HepG2 (cell line): Measurements from ENCODE around the gene NR2F1-AS1. TPM values are rescaled to one million over a fixed set of nuclear protein-coding genes. Genes with fewer than 3 reads are reported as not detected.

Experiments used
- ATAC-seq: fragments of 200-7000 bp; cut with Tn5 transposase; 3 replicates; pipeline ENCODE4 v1.9.1; 2020; ENCODE audit warnings: mild to moderate bottlenecking, moderate library complexity
- BruUV-seq: library from RNA; stranded (reverse); fragments of 400-500 nt; replicated peaks from 2 replicates; lab custom pipeline; 2021; lab: Mats Ljungman, UMichigan
- CTCF ChIA-PET: fragments of 300-600 bp; formaldehyde crosslinking; extraction: SDS; loops from one replicate; lab custom pipeline; 2021; ENCODE audit warnings: low total read pairs, inconsistent platforms, low intra/inter-chr PET ratio; lab: Yijun Ruan, JAX
- POLR2A ChIA-PET: fragments of 350-600 bp; sonication (Branson Sonifier 250); formaldehyde crosslinking; loops from one replicate; lab custom pipeline; 2020; ENCODE audit warnings: antibody characterized with exemption, inconsistent platforms; lab: Yijun Ruan, JAX
- DNase-seq: peaks from one replicate; pipeline ENCODE4 v3.0.0-alpha.2; 2015; ENCODE audit warnings: low spot score
- FAIRE-seq: peaks from 3 replicates; lab custom pipeline; 2011; peaks lifted over from hg19 to GRCh38; lab: Jason Lieb, UNC
- H2AFZ ChIP-seq: one replicate; pipeline ENCODE4 v1.6.1; 2011; ENCODE audit warnings: low read length, inconsistent platforms
- H3K27ac ChIP-seq: fragments of 300-600 bp; 3 replicates; pipeline ENCODE4 v1.8.0; 2011; ENCODE audit warnings: mixed run types, mild to moderate bottlenecking, mixed read lengths, low read length, inconsistent platforms; ENCODE audit not compliant: insufficient read depth; ENCODE audit errors: extremely low read length
- H3K27me3 ChIP-seq, 2 experiments: fragments of 200-600 bp in 1 of 2; 2 replicates in 1 of 2; 3 replicates in 1 of 2; pipeline versions ENCODE4 v1.6.0 to v1.8.0; 2011; ENCODE audit warnings: low read length in 2 of 2, mild to moderate bottlenecking in 2 of 2, moderate library complexity in 2 of 2, inconsistent platforms in 1 of 2; ENCODE audit not compliant: insufficient read depth in 2 of 2, control insufficient read depth in 1 of 2
- H3K36me3 ChIP-seq, 2 experiments: fragments of 200-600 bp in 1 of 2; replicated peaks in 1 of 2; 2 replicates in 1 of 2; 3 replicates in 1 of 2; pipeline versions ENCODE4 v1.5.1 to v1.8.0; 2011; ENCODE audit warnings: low read length in 2 of 2, inconsistent platforms in 1 of 2; ENCODE audit not compliant: insufficient read depth in 2 of 2, control insufficient read depth in 1 of 2
- H3K4me1 ChIP-seq: 2 replicates; pipeline ENCODE4 v1.5.1; 2012; ENCODE audit warnings: low read length, inconsistent platforms; ENCODE audit not compliant: insufficient read depth
- H3K4me2 ChIP-seq: 2 replicates; pipeline ENCODE4 v1.6.0; 2011; ENCODE audit warnings: low read depth, low read length, inconsistent platforms
- H3K4me3 ChIP-seq, 3 experiments: fragments of 200-600 bp in 1 of 3; sonication (generic), shearing (Covaris generic) in 1 of 3; replicated peaks in 1 of 3; 2 replicates each; pipeline ENCODE4 v1.5.1; 2011 to 2016; ENCODE audit warnings: low read length in 3 of 3, inconsistent platforms in 2 of 3, low read depth in 2 of 3, mild to moderate bottlenecking in 2 of 3, control low read depth in 1 of 3, mixed read lengths in 1 of 3; ENCODE audit not compliant: insufficient read depth in 1 of 3
- H3K79me2 ChIP-seq: one replicate; pipeline ENCODE4 v1.6.1; 2011; ENCODE audit warnings: low read length, inconsistent platforms; ENCODE audit not compliant: insufficient read depth
- H3K9ac ChIP-seq: 2 replicates; pipeline ENCODE4 v1.6.0; 2011; ENCODE audit warnings: mild to moderate bottlenecking, low read depth, low read length, inconsistent platforms; ENCODE audit not compliant: insufficient read depth
- H3K9me3 ChIP-seq: 2 replicates; pipeline ENCODE4 v1.5.1; 2012; ENCODE audit warnings: mild to moderate bottlenecking, low read length
- H4K20me1 ChIP-seq: 2 replicates; pipeline ENCODE4 v1.6.0; 2011; ENCODE audit warnings: inconsistent platforms, mild to moderate bottlenecking, low read length, moderate library complexity; ENCODE audit not compliant: insufficient read depth
- EEA1 ChIP-seq: sonication (generic); formaldehyde crosslinking; IDR thresholded peaks from 2 replicates; pipeline ENCODE4 v1.5.1; 2020; ENCODE audit warnings: mild to moderate bottlenecking, missing genetic modification reagents, borderline replicate concordance
- FOXC1 ChIP-seq: sonication (generic); formaldehyde crosslinking; IDR thresholded peaks from 2 replicates; pipeline ENCODE4 v1.8.0; 2022; ENCODE audit warnings: mild to moderate bottlenecking, missing genetic modification reagents, borderline replicate concordance
- GMEB2 ChIP-seq: IDR thresholded peaks from 2 replicates; pipeline ENCODE4 v1.6.1; 2016; ENCODE audit warnings: missing biosample characterization, missing genetic modification reagents, low read depth
- ISX ChIP-seq: sonication (generic); formaldehyde crosslinking; conservative IDR thresholded peaks from 2 replicates; pipeline ENCODE4 v1.5.0; 2020; ENCODE audit warnings: missing genetic modification reagents
- NR1H2 ChIP-seq: sonication (generic); formaldehyde crosslinking; IDR thresholded peaks from 2 replicates; pipeline ENCODE4 v1.8.1; 2022; ENCODE audit warnings: low read depth, missing genetic modification reagents, borderline replicate concordance
- REXO4 ChIP-seq: sonication (generic); formaldehyde crosslinking; IDR thresholded peaks from 2 replicates; pipeline ENCODE4 v1.8.0; 2022; ENCODE audit warnings: missing genetic modification reagents, mild to moderate bottlenecking, borderline replicate concordance
- RFXAP ChIP-seq: sonication (generic); formaldehyde crosslinking; IDR thresholded peaks from 2 replicates; pipeline ENCODE4 v1.4.0; 2020; ENCODE audit warnings: missing genetic modification reagents, borderline replicate concordance
- ZFP36L2 ChIP-seq: sonication (generic); formaldehyde crosslinking; IDR thresholded peaks from 2 replicates; pipeline ENCODE4 v1.4.0; 2020; ENCODE audit warnings: missing genetic modification reagents
- ZKSCAN1 ChIP-seq: fragments of 150-350 bp; IDR thresholded peaks from 2 replicates; pipeline ENCODE4 v1.6.1; 2014; ENCODE audit warnings: low read length
- ZMAT3 ChIP-seq: sonication (generic); formaldehyde crosslinking; conservative IDR thresholded peaks from 2 replicates; pipeline ENCODE4 v1.7.0; 2021; ENCODE audit warnings: missing genetic modification reagents
- ZNF101 ChIP-seq: sonication (generic); formaldehyde crosslinking; IDR thresholded peaks from 2 replicates; pipeline ENCODE4 v1.4.0; 2020; ENCODE audit warnings: mild to moderate bottlenecking, low read depth, missing genetic modification reagents, borderline replicate concordance
- ZNF292 ChIP-seq: sonication (generic); formaldehyde crosslinking; IDR thresholded peaks from 2 replicates; pipeline ENCODE4 v1.8.1; 2022; ENCODE audit warnings: mild to moderate bottlenecking, low read depth, missing genetic modification reagents, borderline replicate concordance
- ZNF383 ChIP-seq: sonication (generic); formaldehyde crosslinking; IDR thresholded peaks from 2 replicates; pipeline ENCODE4 v1.4.0; 2020; ENCODE audit warnings: missing genetic modification reagents, mild to moderate bottlenecking, borderline replicate concordance
- ZNF430 ChIP-seq: sonication (generic); formaldehyde crosslinking; IDR thresholded peaks from 2 replicates; pipeline ENCODE4 v1.9.0; 2021; ENCODE audit warnings: mild to moderate bottlenecking, missing genetic modification reagents
- ZNF607 ChIP-seq: sonication (generic); formaldehyde crosslinking; IDR thresholded peaks from 2 replicates; pipeline ENCODE4 v1.5.1; 2020; ENCODE audit warnings: missing genetic modification reagents, mild to moderate bottlenecking, borderline replicate concordance
- ZNF615 ChIP-seq: sonication (generic); formaldehyde crosslinking; IDR thresholded peaks from 2 replicates; pipeline ENCODE4 v1.5.0; 2020; ENCODE audit warnings: mild to moderate bottlenecking, missing genetic modification reagents, borderline replicate concordance
- ZNF660 ChIP-seq: sonication (generic); formaldehyde crosslinking; IDR thresholded peaks from 2 replicates; pipeline ENCODE4 v1.5.1; 2020; ENCODE audit warnings: mild to moderate bottlenecking, low read depth, missing genetic modification reagents, borderline replicate concordance
- ZNF83 ChIP-seq: sonication (generic); formaldehyde crosslinking; IDR thresholded peaks from 2 replicates; pipeline ENCODE4 v1.4.0; 2020; ENCODE audit warnings: missing genetic modification reagents, mild to moderate bottlenecking, borderline replicate concordance
- ZSCAN22 ChIP-seq: sonication (generic); formaldehyde crosslinking; IDR thresholded peaks from 2 replicates; pipeline ENCODE4 v1.4.0; 2020; ENCODE audit warnings: mild to moderate bottlenecking, missing genetic modification reagents
- ZSCAN29 ChIP-seq: sonication (generic); formaldehyde crosslinking; conservative IDR thresholded peaks from 2 replicates; pipeline ENCODE4 v1.4.0; 2020; ENCODE audit warnings: mild to moderate bottlenecking, missing genetic modification reagents
- WGBS: methylation state at CpG from one replicate; pipeline ENCODE4 v1.1.6; 2017; ENCODE audit warnings: low lambda C conversion rate; 5-methylcytosine and 5-hydroxymethylcytosine counted together
- in situ Hi-C: cut with HindIII; loops from 2 replicates; pipeline ENCODE4 v1.10.0; 2017; ENCODE audit warnings: low pct_unique_long_range_greater_than_20kb; ENCODE audit not compliant: extremely low pct_ligation_motif_present
- intact Hi-C: fragments of 100-400 bp; cut with micrococcal nuclease; formaldehyde crosslinking; loops from one replicate; pipeline ENCODE4 v1.10.0; 2022; ENCODE audit not compliant: unreplicated experiment
- polyA plus RNA-seq, 8 experiments: library from polyadenylated mRNA; depleted of rRNA in 3 of 8; stranded (reverse) in 7 of 8; unstranded in 1 of 8; fragments of >200 nt; fragmentation: Illumina TruSeq in 4 of 8; extraction: Trizol in 4 of 8; gene quantifications; 2 replicates each; pipeline versions ENCODE4 v1.2.1 to v1.2.3, GENCODE V29; 2011 to 2016; ENCODE audit warnings: low read depth in 4 of 8, missing spikeins in 1 of 8, mixed read lengths in 1 of 8; ENCODE audit not compliant: insufficient read depth in 1 of 8
- total RNA-seq, 5 experiments: library from RNA; depleted of rRNA; stranded (reverse); fragments of >200 nt; fragmentation: Illumina TruSeq; extraction: Trizol; gene quantifications; 2 replicates each; pipeline ENCODE4 v1.2.3, GENCODE V29; 2016; ENCODE audit warnings: low read depth in 1 of 5
- TF ChIP-seq, protein P1 (sequence below): sonication (generic); formaldehyde crosslinking; IDR thresholded peaks from 2 replicates; pipeline ENCODE4 v1.9.0; 2021; ENCODE audit warnings: missing genetic modification reagents, borderline replicate concordance

The NR2F1-AS1 gene
- total and polyA plus RNA-seq, 2 of the 13 experiments (the other 11 are each of a cell fraction or from before 2014, with no cell fraction given): 2.8 TPM

DNA sequence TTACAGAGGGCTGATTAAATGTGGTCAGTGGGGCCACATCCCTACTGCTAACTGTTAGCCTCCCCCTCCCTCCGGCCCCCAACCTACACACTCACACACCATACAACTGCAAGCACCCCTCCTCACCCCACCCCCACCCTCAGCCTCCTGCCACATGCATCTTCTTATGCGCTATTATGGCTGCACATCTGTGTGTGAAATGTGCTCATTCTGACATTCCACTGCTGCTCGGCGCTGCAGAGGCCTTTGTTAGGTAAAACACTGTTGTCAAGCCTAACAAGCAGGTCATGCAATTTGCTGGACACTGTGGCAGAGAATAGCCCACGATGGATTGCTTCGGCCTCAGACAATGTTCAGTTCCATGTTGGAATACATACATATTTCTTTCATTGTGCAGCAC, 173.6 kb downstream of the NR2F1-AS1 start (continued):
- TF ChIP-seq ISX (CRISPR knock-in tag) (no peak), ZNF430 (no peak), FOXC1 (no peak), GMEB2 (no peak)

- Histone ChIP-seq H3K4me3 (no peak overlapping the region), H3K9me3 (no peaks in the 10 kb centered on the region), H4K20me1 (no peaks in the 10 kb centered on the region), H2AFZ (no peak overlapping the region), H3K4me1 (no peaks in the 10 kb centered on the region), H3K27me3 (no peaks in the 10 kb centered on the region), H3K36me3 (no peaks in the 10 kb centered on the region), H3K9ac (no peak overlapping the region), H3K4me2 (no peak overlapping the region), H3K27ac (no peak overlapping the region), H3K79me2 (no peaks in the 10 kb centered on the region)
- DNase-seq: no peak
- ATAC-seq: no peak
- no TSS peak for BruUV-seq
- POLR2A ChIA-PET: no interaction called here
- TF ChIP-seq ZKSCAN1: no peak
- TF ChIP-seq, protein P1, sequence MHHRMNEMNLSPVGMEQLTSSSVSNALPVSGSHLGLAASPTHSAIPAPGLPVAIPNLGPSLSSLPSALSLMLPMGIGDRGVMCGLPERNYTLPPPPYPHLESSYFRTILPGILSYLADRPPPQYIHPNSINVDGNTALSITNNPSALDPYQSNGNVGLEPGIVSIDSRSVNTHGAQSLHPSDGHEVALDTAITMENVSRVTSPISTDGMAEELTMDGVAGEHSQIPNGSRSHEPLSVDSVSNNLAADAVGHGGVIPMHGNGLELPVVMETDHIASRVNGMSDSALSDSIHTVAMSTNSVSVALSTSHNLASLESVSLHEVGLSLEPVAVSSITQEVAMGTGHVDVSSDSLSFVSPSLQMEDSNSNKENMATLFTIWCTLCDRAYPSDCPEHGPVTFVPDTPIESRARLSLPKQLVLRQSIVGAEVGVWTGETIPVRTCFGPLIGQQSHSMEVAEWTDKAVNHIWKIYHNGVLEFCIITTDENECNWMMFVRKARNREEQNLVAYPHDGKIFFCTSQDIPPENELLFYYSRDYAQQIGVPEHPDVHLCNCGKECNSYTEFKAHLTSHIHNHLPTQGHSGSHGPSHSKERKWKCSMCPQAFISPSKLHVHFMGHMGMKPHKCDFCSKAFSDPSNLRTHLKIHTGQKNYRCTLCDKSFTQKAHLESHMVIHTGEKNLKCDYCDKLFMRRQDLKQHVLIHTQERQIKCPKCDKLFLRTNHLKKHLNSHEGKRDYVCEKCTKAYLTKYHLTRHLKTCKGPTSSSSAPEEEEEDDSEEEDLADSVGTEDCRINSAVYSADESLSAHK (CRISPR knock-in tag): no peak
- no peak for TF ChIP-seq ZFP36L2
- no peak for TF ChIP-seq ZNF615
- TF ChIP-seq NR1H2: no peak
- TF ChIP-seq ZNF101 (CRISPR knock-in tag): no peak
- no peak for TF ChIP-seq ZSCAN29
- TF ChIP-seq ZNF83 (CRISPR knock-in tag): no peak
- TF ChIP-seq ZNF660 (CRISPR knock-in tag): no peak
- TF ChIP-seq ZNF607: no peak
- no peak for TF ChIP-seq ZSCAN22 (CRISPR knock-in tag)
- no peak for TF ChIP-seq ZNF292
- TF ChIP-seq ZNF383 (CRISPR knock-in tag): no peak
- TF ChIP-seq RFXAP (CRISPR knock-in tag): no peak
- no peak for TF ChIP-seq REXO4 (CRISPR knock-in tag)
- TF ChIP-seq ZMAT3: no peak
- no peak for TF ChIP-seq EEA1
- 35% methylated on average over 5 of the region's 5 CpGs for WGBS
- CTCF ChIA-PET: no interaction called here
- in situ Hi-C loops (no loop called here), intact Hi-C loops (no loop called here)
- FAIRE-seq: no peak
Observed at GRCh38 chr5:93406971-93407401, 174.0 kb downstream of the NR2F1-AS1 start.
